Stimulated activated CD4-positive, alpha-beta T cell treated with anti-CD3 and anti-CD28 coated beads, Interleukin-15, amount 100 ng/mL, for 48 hours (primary cell): Measurements from ENCODE around the gene PCDHA8.
"Not testable (repeated sequence)": the region's sequence is repeated elsewhere in the genome, so short reads cannot be mapped to it uniquely, and the experiment has no call there.

Experiments
- DNase-seq, 2 donors: peaks; one replicate each; pipeline ENCODE4 v3.0.0-alpha.2; 2020; ENCODE audit warnings: low read depth in 2 of 2

The PCDHA8 gene, protein sequence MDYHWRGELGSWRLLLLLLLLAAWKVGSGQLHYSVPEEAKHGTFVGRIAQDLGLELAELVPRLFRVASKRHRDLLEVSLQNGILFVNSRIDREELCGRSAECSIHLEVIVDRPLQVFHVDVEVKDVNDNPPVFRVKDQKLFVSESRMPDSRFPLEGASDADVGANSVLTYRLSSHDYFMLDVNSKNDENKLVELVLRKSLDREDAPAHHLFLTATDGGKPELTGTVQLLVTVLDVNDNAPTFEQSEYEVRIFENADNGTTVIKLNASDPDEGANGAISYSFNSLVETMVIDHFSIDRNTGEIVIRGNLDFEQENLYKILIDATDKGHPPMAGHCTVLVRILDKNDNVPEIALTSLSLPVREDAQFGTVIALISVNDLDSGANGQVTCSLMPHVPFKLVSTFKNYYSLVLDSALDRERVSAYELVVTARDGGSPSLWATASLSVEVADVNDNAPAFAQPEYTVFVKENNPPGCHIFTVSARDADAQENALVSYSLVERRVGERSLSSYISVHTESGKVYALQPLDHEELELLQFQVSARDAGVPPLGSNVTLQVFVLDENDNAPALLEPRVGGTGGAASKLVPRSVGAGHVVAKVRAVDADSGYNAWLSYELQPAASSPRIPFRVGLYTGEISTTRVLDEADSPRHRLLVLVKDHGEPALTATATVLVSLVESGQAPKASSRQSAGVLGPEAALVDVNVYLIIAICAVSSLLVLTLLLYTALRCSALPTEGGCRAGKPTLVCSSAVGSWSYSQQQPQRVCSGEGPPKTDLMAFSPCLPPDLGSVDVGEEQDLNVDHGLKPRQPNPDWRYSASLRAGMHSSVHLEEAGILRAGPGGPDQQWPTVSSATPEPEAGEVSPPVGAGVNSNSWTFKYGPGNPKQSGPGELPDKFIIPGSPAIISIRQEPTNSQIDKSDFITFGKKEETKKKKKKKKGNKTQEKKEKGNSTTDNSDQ

DNA sequence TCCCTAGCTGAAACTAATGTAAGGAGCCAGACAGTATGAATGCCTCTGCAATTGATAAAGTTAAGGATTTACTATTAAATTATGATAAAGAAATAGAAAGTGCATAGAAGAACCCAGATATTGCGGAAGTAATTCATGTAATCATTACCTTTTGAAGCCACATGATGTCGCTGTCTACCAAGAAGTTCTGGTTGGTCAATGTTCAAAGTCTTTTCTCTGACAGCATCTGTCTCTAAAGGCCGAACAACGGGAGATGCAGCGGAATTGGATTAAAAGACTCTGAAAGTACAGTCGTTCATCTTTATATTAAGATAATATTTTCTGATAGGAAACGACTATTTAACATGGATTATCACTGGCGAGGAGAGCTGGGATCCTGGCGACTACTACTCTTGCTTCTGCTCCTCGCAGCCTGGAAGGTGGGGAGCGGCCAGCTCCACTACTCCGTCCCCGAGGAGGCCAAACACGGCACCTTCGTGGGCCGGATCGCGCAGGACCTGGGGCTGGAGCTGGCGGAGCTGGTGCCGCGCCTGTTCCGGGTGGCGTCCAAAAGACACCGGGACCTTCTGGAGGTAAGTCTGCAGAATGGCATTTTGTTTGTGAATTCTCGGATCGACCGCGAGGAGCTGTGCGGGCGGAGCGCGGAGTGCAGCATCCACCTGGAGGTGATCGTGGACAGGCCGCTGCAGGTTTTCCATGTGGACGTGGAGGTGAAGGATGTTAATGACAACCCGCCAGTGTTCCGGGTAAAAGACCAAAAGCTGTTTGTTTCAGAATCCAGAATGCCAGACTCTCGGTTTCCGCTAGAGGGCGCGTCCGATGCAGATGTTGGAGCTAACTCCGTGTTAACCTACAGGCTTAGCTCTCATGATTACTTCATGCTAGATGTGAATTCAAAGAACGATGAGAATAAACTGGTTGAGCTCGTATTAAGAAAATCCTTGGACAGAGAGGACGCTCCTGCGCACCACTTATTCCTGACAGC is at the start of gene PCDHA8:
TSS of gene PCDHA8 (plus strand) at position 210 of the 985 bp plus-strand sequence. CDS start at position 345, 135 bp downstream.
- no peak for DNase-seq

DNA sequence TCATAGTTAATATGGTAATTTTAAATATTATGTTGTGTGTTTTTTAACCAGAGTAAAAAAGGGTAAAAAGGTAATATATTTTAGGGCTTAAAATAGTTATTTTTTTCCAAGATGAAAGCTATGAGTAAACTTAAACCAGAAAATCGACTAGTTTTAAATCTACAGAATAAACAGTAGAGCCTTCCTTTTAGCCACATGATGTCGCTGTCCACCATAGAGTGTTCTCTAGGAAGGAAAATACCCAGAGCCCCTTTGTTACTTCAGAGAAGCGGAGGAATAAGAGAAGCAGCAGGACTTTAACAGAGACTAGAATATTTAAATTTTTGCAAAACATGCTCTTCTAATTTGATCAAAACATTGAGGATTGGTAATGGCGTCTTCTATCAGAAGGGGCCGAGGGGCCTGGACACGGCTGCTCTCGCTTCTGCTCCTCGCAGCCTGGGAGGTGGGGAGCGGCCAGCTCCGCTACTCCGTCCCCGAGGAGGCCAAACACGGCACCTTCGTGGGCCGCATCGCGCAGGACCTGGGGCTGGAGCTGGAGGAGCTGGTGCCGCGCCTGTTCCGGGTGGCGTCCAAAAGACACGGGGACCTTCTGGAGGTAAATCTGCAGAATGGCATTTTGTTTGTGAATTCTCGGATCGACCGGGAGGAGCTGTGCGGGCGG is 46.3 kb upstream of the PCDHA8 start, which contains the start of gene PCDHA2:
TSS of gene PCDHA2 (plus strand) at position 258 of the 664 bp plus-strand sequence.
- DNase-seq, result no peak

DNA sequence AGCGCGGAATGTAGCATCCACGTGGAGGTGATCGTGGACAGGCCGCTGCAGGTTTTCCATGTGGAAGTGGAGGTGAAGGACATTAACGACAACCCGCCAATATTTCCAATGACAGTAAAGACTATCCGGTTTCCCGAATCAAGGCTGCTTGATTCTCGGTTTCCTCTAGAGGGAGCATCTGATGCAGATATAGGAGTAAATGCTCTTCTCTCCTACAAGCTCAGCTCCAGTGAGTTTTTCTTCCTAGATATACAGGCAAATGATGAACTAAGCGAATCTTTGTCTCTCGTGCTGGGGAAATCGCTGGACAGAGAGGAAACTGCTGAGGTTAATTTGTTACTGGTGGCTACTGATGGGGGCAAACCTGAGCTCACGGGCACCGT is 45.7 kb upstream of the PCDHA8 start:
- no peak for DNase-seq

DNA sequence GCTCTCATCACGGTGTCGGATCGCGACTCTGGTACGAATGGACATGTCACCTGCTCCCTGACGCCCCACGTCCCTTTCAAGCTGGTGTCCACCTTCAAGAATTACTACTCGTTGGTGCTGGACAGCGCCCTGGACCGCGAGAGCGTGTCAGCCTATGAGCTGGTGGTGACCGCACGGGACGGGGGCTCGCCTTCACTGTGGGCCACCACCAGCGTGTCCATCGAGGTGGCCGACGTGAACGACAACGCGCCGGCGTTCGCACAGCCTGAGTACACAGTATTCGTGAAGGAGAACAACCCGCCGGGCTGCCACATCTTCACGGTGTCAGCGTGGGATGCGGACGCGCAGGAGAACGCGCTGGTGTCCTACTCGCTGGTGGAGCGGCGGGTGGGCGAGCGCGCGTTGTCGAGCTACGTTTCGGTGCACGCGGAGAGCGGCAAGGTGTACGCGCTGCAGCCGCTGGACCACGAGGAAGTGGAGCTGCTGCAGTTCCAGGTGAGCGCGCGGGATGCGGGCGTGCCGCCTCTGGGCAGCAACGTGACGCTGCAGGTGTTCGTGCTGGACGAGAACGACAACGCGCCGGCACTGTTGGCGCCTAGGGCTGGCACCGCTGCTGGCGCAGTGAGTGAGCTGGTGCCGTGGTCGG is 44.8 kb upstream of the PCDHA8 start:
- DNase-seq, result not testable (repeated sequence)

DNA sequence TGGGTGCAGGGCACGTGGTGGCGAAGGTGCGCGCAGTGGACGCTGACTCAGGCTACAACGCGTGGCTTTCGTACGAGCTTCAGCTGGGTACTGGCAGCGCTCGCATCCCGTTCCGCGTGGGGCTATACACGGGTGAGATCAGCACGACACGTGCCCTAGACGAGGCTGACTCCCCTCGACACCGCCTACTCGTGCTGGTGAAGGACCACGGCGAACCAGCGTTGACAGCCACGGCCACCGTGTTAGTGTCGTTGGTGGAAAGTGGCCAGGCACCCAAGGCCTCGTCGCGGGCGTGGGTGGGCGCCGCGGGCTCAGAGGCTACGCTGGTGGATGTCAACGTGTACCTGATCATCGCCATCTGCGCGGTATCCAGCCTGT is 44.3 kb upstream of the PCDHA8 start:
- DNase-seq, result no peak

DNA sequence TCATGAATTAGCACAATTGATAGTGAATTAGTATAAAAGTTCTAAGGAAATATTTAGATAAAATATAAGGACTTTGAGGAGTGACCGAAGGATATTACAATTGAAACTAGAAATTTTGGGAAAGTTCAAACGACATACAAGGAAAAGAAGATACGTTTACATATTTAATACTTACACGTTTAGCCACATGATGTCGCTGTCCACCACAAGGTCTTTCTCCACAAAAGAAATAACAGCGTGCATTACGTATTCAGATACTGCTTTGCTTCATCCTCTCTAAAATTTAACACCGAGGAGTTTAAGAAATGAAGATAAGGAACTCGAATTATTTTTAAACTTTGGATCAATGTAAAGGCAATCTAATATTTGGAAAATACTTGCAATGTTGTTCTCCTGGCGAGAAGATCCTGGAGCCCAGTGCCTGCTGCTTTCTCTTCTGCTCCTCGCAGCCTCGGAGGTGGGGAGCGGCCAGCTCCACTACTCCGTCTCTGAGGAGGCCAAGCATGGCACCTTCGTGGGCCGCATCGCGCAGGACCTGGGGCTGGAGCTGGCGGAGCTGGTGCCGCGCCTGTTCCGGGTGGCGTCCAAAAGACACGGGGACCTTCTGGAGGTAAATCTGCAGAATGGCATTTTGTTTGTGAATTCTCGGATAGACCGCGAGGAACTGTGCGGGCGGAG is 40.0 kb upstream of the PCDHA8 start, which contains the start of gene PCDHA3:
TSS of gene PCDHA3 (plus strand) at position 242 of the 678 bp plus-strand sequence.
- no peak for DNase-seq

DNA sequence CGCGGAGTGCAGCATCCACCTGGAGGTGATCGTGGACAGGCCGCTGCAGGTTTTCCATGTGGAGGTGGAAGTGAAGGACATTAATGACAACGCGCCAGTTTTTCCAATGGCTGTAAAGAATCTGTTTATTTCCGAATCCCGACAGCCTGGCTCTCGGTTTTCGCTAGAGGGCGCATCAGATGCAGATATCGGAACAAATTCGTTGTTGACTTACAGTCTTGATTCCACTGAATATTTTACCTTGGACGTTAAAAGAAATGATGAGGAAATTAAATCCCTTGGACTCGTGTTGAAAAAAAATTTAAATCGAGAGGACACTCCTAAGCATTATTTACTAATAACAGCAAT is 39.5 kb upstream of the PCDHA8 start:
- DNase-seq, result no peak

DNA sequence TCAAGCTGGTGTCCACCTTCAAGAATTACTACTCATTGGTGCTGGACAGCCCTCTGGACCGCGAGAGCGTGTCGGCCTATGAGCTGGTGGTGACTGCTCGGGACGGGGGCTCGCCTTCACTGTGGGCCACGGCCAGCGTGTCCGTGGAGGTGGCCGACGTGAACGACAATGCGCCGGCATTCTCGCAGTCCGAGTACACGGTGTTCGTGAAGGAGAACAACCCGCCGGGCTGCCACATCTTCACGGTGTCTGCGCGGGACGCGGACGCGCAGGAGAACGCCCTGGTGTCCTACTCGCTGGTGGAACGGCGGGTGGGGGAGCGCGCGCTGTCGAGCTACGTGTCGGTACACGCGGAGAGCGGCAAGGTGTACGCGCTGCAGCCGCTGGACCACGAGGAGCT is 38.6 kb upstream of the PCDHA8 start:
- DNase-seq, result not testable (repeated sequence)

DNA sequence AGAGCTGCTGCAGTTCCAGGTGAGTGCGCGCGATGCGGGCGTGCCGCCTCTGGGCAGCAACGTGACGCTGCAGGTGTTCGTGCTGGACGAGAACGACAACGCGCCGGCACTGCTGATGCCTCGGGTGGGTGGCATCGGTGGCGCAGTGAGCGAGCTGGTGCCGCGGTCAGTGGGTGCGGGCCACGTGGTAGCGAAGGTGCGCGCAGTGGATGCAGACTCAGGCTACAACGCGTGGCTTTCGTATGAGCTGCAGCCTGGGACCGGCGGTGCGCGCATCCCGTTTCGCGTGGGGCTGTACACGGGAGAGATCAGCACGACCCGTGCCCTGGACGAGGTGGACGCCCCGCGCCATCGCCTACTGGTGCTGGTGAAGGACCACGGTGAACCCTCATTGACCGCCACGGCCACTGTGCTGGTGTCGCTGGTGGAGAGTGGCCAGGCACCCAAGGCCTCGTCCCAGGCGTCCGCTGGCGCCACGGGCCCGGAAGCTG is 38.2 kb upstream of the PCDHA8 start:
- no peak for DNase-seq

DNA sequence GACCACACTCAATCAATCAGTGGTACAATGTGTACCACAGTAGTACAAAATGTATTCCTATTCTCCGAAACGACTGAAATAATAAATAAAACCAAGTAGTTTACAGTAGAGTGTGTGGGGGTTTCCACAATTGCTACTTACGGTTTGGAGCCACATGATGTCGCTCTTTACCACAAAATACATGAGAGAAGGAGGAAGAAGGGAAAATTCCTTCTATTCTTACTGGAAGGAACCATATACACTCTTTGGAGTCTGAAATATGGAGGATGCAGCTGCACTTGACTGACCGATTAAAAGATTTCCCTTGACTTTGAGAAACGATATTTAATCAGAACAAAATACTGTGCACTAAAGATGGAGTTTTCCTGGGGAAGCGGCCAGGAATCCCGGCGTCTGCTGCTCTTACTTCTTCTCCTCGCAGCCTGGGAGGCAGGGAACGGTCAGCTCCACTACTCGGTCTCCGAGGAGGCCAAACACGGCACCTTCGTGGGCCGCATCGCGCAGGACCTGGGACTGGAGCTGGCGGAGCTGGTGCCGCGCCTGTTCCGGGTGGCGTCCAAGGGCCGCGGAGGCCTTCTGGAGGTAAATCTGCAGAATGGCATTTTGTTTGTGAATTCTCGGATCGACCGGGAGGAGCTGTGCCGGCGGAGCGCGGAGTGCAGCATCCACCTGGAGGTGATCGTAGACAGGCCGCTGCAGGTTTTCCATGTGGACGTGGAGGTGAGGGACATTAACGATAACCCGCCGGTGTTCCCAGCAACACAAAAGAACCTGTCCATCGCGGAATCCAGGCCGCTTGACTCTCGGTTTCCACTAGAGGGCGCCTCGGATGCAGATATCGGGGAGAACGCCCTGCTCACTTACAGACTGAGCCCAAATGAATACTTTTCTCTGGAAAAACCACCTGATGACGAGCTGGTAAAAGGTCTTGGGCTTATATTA is 33.9 kb upstream of the PCDHA8 start, which contains the start of gene PCDHA4:
TSS of gene PCDHA4 (plus strand) at position 235 of the 942 bp plus-strand sequence.
- peak in 1 of 2 donors; percentile 14 for DNase-seq

DNA sequence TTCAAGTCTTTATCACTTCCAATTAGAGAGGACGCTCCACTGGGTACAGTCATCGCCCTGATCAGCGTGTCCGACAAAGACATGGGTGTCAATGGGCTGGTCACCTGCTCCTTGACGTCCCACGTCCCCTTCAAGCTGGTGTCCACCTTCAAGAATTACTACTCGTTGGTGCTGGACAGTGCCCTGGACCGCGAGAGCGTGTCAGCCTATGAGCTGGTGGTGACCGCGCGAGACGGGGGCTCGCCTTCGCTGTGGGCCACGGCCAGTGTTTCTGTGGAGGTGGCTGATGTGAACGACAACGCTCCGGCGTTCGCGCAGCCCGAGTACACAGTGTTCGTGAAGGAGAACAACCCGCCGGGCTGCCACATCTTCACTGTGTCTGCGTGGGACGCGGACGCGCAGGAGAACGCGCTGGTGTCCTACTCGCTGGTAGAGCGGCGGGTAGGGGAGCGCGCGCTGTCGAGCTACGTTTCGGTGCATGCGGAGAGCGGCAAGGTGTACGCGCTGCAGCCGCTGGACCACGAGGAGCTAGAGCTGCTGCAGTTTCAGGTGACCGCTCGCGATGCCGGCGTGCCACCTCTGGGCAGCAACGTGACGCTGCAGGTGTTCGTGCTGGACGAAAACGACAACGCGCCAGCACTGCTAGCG is 32.6 kb upstream of the PCDHA8 start:
- DNase-seq, result not testable (repeated sequence)

DNA sequence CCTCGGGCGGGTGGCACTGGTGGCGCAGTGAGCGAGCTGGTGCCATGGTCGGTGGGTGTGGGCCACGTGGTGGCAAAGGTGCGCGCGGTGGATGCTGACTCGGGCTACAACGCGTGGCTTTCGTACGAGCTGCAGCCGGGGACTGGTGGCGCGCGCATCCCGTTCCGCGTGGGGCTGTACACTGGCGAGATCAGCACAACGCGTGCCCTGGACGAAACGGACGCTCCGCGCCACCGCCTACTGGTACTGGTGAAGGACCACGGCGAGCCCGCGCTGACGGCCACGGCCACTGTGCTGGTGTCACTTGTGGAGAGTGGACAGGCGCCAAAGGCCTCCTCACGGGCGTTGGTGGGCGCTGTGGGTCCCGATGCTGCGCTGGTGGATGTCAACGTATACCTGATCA is 32.1 kb upstream of the PCDHA8 start:
- DNase-seq, result no peak

DNA sequence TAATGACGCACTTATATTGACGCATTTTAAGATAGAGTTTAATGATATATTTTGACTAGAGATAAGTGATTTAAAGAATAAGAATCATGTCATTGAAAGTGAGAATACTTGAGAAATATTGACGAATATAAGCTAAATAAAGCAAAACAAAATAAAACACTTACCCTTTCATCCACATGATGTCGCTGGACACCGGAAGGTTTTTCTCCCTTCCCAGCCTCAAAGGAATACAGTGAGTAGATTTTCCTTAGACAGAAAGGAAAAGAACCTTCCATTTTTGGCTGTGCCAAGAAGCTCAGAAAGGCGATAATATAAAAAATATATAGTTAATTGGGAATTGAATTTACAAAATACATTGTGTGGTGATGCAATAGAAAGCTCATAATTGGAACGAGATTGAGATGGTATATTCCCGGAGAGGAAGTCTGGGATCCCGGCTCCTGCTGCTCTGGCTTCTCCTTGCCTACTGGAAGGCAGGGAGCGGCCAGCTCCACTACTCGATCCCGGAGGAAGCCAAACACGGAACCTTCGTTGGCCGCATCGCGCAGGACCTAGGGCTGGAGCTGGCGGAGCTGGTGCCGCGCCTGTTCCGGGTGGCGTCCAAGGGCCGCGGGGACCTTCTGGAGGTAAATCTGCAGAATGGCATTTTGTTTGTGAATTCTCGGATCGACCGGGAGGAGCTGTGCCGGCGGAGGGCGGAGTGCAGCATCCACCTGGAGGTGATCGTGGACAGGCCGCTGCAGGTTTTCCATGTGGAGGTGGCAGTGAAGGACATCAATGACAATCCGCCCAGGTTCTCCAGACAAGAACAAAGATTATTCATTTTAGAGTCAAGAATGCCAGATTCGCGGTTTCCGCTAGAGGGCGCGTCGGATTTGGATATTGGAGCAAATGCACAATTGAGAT is 19.4 kb upstream of the PCDHA8 start, which contains the start of gene PCDHA5:
TSS of gene PCDHA5 (plus strand) at position 239 of the 906 bp plus-strand sequence.
- DNase-seq, result peak in 1 of 2 donors; percentile 16

DNA sequence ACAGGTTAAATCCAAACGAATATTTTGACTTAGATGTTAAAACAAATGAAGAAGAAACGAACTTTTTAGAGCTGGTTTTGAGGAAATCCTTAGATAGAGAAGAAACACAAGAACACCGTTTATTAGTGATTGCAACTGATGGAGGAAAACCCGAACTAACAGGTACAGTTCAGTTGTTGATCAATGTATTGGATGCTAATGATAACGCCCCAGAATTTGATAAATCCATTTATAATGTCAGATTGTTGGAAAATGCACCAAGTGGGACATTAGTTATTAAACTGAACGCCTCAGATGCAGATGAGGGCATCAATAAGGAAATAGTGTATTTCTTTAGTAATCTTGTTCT is 18.7 kb upstream of the PCDHA8 start:
- no peak for DNase-seq

DNA sequence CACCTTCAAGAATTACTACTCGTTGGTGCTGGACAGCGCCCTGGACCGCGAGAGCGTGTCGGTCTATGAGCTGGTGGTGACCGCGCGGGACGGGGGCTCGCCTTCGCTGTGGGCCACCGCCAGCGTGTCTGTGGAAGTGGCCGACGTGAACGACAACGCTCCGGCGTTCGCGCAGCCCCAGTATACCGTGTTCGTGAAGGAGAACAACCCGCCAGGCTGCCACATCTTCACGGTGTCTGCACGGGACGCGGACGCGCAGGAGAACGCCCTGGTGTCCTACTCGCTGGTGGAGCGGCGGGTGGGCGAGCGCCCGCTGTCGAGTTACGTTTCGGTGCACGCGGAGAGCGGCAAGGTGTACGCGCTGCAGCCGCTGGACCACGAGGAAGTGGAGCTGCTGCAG is 18.0 kb upstream of the PCDHA8 start:
- not testable (repeated sequence) for DNase-seq

DNA sequence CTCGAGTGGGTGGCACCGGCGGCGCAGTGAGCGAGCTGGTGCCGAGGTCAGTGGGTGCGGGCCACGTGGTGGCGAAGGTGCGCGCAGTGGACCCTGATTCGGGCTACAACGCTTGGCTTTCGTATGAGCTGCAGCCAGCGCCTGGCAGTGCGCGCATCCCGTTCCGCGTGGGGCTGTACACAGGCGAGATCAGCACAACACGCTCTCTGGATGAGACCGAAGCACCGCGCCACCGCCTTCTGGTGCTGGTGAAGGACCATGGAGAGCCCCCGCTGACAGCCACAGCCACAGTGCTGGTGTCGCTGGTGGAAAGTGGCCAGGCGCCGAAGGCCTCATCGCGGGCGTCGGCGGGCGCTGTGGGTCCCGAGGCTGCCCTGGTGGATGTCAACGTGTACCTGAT is 17.5 kb upstream of the PCDHA8 start:
- no peak for DNase-seq
